GM11168 (cell line): ENCODE data around the gene PDIK1L.
"Not testable (repeated sequence)": the region's sequence is repeated elsewhere in the genome, so short reads cannot be mapped to it uniquely, and the experiment has no call there.

Source experiments
- in situ Hi-C: fragments of 300-500 bp; cut with MboI; formaldehyde crosslinking; loops from one replicate; pipeline ENCODE4 v1.12.0; 2022; ENCODE audit warnings: low sequenced_read_pairs; ENCODE audit not compliant: unreplicated experiment

Gene PDIK1L

DNA sequence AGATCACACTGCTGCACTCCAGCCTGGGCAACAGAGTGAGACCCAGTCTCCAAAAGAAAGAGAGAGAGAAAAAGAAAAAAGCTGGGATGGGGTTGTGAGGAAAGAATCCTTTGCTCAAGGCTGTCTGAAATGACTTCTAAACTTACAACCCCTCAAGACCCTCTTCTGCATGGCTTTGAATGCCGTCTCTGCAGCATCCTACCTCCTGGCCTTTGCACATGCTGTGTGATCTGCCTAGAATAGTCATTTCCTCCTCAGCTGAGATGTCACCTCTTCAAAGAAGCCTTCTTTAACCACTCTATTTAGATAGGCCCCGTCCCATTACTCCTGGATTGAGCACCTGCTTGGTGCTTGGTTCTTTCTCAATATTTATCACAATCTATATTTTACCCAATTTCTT is 26.8 kb upstream of the PDIK1L start:
- in situ Hi-C loops = no loop called here

DNA sequence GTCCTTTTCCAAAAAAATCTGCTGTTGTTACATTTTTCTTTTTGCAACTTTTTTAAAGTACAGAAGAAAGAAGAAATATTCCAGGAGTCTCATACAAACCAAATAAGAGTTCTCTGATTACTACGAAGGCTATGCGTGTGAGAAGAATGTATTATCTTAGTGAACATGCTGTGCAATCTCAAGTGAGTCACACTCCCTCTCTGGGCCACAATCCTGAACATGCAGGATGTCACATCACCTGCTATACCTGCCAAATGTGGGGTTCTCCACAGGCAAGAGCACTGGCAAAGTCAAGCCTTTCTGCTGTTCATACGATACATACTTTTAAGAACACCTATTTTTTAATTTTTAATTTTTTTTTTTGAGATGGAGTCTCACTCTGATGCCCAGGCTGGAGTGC is 22.5 kb upstream of the PDIK1L start:
- in situ Hi-C loops = no loop called here

DNA sequence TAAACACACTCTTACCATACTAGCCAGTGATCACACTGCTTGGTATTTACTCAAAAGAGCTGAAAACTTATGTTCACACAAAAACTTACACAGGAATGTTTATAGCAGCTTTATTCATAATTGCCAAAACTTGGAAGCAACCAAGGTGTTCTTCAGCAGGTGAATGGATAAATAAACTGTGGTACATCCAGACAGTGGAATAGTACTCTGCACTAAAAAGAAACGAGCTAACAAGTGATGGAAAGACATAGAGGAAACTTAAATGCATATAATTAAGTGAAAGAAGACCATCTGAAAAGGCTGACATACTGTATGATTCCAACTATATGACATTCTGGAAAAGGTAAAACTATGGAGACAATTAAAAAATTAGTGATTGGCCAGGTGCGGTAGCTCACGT is 20.7 kb upstream of the PDIK1L start:
- in situ Hi-C loops = no loop called here

DNA sequence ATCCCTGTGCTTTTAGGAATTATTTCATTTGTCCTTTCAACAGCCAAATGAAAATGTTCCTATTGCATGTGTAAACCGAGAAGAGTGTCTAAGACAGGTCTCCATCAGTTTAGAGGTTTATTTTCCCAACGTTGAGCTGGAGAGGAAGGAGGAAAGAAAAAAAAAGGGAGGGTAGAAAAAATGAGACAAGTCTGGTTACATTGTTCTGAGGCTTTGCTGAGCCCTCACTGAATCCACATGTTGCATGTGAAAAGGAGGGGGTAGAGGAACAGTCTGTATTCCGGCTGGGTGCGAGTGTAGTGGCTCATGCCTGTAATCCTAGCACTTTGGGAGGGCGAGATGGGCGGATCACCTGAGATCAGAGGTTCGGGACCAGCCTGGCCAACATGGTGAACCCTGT is 19.2 kb upstream of the PDIK1L start:
- in situ Hi-C loops = no loop called here

DNA sequence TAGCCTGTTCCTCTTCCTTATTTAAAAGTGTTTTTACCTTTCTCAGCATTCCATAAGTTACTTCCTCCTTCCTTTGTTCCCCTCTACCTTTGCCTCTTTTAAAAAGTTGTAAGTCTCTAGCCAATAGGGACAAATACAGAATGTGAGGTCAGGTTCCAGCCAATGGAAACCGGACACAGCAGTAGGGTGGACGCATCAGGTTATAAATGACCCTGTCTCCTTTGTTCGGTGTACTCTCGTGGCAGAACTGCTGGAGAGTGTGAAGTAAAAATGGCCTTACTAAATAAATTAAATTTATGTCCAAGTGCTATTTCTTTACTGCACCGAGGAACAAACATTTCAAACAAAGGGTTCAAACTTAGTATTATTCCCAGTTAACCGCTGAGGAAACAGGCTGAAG is 18.1 kb upstream of the PDIK1L start:
- in situ Hi-C loops = not testable (repeated sequence)

DNA sequence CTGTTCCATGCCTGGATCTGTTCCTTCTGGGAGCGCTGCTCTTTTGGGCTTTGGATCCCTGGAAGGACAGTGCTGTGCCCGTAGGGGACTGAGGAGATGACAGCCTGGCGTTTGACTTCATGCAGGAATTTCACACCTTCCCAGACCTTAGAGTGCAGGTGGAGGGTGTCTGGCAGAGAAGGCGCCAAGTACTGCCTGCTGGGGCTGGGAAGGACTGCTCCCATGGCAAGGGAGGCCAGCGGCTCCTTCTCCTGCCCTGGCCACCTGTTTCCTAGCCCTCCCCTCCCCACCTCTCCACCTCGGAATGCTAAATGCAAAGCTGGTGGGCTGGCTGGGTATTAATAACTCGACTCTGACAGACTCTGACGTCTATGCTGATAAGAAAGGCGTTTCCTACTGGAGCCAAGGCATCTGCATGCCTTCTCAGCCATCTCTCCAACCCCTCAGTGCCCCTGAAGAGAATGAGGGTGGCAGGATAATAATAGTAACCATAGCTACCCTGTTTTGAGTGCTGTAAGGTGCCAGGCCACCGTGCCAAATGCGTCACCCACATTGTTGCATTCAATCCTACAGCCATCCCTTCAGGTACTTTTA is 17.5 kb upstream of the PDIK1L start:
- in situ Hi-C loops = no loop called here

DNA sequence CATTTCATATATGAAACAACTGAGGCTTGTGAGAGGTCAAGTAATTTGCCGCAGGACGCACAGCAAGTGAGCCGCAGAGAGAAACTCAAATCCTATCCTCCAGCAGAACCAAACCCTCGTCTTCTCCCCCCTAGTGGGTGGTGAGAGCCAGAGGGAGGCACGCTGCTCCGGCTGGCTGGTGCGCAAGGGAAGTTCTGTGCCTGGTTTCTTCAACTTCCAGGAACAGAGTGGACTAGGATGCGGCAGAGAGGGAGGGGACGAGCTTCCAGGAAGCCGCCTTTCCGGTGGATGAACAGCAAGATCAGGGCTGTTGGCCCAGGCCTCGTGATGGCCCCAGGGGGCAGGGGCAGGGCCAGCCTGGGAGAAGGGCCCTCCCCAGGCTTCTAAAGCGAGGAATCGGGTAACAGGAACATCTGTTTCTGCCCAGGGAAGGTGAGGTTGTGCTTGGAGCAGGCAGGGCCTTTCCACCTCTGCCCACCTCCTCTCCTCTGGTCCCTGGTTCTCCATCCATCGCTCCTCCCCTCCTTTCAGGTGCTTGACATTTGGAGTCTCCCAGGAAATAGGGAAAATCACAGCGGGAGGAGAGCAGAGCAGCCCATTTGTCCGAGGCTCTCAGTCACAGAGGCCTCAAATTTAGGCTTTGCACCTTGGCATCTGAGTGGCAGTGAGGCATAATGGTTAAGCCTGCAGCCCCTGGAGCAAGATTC is 16.8 kb upstream of the PDIK1L start:
- in situ Hi-C loops = no loop called here

DNA sequence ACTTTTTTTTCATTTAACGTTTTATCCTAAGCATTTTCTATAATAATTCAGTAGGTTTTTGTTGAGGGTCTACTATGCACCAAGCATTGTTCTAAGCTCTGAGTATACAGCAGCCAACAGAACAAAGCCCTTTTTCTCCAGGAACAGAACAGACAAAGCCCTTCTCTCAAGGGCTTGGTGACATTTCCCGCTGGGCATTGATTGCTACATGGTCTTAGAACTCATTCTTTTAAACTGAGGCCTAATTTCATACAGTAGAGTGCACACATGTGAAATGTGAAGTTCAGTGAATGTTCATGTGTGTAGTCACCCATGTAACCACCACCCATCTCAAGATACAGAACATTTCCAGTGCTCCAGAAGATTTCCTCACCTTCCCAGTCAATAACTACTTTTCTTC is 15.2 kb upstream of the PDIK1L start:
- in situ Hi-C loops = no loop called here

DNA sequence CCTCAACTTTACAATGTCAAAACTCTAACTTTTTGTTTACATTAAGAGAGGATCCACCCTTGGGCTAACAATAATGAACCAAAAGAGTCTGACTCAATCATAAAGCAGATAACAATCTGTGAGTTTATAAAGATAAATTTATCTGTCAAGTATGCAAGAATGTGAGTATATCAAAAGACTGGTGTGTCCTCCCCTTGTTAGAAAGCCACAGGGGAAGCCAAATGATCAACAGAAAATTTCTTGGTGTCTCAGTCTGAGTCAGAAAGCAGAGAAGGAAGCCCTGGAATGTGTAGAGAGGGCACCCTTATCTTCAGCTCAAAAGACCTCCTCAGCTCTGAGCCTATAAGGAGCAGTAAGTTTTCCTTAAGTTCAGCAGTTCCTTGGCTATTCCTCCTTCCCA is 13.9 kb upstream of the PDIK1L start:
- in situ Hi-C loops = no loop called here

DNA sequence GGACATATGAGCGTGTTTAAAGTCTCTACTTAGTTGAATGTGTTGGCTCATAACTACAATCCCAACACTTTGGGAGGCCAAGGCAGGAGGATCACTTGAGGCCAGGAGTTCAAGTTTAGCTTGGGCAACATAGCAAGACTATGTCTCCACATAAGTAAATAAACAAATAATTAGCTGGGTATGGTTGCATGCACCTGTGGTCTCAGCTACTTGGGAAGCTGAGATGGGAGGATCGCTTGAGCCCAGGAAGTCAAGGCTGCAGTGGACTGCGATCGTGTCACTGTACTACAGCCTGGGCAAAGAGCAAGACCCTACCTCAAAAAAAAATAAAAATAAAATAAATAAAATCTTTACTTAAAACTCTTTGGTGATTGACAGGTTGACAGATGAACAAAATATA is 13.0 kb upstream of the PDIK1L start:
- in situ Hi-C loops = no loop called here

DNA sequence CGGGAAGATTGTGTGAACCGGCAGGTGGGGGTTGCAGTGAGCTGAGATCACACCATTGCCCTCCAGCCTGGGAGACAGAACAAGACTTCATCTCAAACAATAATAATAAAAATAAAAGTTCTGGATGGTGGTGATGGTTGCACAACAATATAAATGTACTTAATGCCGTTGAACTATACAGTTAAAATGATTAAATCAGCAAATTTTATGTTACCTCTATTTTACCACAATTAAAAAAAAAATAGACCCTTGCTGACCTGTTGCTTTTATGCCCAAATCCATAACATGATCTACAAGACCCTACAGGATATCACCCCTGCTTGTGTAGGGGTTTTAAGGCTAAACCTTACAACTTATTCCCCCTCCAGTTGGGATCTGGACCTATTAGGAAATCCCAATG is 11.8 kb upstream of the PDIK1L start:
- in situ Hi-C loops = no loop called here

DNA sequence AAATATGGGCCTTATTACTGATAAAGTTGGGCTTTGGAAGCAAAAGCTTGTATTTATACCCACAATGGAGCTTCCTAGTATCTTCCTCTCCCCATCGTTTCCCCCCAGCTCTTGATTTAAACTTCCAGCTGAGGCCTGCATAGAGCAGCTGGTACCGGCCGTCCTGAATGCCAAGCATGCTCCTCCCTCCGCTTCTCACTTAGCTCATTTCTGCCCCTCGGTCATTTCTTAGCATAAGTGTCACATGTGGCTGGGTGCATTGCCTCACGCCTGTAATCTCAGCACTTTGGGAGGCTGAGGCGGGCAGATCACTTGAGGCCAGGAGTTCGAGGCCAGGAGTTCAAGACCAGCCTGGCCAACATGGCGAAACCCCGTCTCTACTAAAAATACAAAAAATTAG is 11.4 kb upstream of the PDIK1L start:
- in situ Hi-C loops = not testable (repeated sequence)

DNA sequence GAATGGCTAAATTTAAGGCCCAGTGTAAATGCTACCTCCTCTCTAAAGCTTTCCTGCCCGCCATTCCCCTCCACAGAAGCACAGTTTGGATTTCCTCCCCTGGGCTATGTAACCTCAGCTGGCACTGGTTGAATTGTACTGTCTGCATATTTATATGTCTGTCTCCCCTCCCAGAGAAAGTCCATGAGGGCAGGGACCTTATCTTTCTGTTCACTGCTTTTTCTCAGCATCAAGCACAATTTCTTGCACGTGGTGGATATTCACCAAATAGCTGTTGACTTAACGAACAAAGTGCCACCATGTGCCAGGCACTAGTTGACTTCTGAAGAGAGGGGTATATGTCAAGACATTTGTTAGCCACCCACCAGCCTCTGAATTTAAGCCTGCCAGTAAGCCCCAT is 9.5 kb upstream of the PDIK1L start:
- in situ Hi-C loops = no loop called here

DNA sequence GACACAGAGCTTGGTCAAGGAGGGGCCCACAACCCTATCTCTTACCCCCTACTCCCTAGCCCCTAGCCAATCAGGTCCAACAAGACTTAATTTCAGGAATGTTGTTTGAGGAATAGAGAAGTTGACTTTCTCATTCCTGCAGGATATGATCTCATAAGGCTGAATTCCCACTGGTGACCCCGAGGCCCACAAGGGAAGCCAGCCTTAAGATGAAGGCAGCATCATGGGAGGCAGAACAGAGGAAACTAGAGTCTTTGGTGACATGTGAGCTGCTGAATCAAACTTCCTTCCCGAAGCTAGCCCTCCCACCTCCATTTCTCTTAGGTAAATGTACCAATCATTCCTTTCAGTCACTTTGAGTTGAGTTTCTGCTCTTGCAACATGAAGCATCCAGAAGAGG is 9.1 kb upstream of the PDIK1L start:
- in situ Hi-C loops = no loop called here

DNA sequence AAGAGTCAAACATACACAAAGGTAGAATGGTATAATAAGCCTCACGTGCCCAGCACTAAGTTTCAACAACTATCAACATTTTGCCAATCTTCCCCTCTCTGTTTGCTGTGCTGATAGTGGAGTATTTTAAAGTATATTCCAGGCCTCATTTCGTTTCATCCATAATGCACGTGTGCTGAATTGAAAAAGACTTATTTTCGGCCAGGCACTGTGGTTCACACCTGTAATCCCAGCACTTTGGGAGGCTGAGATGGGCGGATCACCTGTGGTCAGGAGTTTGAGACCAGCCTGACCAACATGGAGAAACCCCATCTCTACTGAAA is 6.4 kb upstream of the PDIK1L start:
- in situ Hi-C loops = loop anchor here (5.0 kb wide), 1 partner anchor 42 kb away; no protein-coding TSS in a partner anchor

DNA sequence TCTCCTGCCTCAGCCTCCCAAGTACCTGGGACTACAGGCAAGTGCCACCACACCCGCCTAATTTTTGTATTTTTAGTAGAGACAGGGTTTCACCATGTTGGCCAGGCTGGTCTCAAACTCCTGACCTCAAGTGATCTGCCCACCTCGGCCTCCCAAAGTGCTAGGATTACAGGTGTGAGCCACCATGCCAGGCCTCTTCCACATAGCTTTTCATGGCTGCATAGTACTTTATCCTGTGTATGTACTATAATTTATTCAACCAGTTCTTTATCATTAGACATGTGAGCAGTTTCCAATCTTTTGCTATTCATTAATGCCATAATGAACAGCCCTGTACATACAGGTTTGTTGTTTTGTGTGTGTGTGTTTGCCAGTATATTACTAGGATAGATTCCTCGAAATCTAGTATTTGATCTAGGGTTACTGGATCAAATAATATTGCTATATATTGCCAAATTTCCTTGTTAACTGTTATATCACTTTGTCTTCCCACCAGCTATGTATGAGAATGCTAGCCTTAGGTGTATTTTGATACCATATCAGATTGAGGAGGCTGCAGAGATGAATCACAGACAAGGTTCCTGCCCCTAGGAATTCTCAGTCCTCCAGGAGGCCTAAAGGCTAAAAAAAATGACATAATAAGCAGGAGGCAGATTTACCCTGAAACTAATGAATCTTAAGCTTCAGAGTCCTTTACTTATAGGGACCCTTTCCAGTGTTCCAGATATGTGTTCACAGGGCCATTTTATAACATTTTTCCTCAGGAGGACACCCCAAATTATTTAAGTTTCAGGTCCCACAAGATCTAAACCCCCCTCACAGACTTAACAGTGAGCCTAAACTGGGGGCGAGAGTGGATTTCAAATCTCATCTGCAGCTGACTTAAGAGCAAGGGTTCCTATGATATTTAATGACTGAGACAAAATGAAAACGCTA is 2.1 kb upstream of the PDIK1L start:
- in situ Hi-C loops = loop anchor here (5.0 kb wide), 1 partner anchor 38 kb away; no protein-coding TSS in a partner anchor

DNA sequence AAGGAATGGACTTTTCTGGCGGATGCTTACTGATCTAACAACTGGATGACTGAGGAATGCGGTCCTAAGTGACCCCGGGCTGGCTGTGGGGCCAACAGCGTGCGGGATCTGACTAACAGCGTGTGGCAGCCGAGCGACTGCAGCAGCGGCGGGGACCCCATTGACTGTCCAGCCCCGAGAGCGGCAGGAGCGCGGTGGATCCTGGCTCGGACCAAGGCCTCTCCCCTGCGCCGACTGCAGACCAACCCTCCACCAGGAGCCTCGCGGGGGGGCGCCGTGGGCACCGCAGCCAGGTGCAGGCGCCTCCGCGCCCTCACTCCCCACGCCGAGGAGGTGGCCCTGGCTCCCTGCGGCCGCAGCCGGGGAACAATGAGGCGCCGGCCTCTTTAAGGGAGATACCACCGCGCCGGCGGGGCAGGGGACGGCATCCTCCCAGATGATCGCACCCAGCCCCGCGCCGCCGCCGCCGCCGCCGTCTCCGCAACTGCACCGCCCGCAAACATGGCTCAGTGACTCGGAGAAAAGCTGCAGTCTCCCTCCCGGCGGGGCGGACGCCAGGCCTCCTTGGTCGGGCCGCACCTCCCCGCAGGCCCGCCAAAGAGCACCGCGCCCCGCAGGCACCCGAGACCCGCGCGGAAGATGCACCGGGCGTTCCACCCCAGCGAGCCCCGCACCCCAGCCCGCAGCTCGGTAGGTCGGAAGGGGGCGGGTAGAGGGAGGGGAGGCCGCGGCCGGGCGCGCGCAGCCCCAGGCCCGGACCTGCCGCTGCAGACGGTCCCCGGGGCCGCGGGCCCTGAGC is 694 bp upstream of the PDIK1L start:
- in situ Hi-C loops = no loop called here

DNA sequence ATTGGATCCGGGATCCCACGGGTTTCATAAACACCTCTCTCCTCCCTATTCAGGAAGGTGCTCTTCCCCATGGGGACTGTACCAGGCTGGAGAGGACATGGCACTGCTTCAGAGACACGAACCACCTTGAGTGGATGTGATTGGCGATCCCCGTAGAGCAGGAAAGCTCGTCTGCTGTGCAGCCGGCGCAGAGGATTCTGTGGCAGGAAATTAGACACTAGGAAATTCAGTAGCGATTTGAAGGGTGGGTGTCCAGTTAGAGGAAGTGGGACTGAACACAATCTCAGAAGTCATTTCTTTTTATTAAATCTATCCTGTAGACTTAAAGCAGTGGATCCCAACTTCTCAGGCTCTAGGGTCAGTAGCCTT is 767 bp downstream of the PDIK1L start:
- in situ Hi-C loops = no loop called here

DNA sequence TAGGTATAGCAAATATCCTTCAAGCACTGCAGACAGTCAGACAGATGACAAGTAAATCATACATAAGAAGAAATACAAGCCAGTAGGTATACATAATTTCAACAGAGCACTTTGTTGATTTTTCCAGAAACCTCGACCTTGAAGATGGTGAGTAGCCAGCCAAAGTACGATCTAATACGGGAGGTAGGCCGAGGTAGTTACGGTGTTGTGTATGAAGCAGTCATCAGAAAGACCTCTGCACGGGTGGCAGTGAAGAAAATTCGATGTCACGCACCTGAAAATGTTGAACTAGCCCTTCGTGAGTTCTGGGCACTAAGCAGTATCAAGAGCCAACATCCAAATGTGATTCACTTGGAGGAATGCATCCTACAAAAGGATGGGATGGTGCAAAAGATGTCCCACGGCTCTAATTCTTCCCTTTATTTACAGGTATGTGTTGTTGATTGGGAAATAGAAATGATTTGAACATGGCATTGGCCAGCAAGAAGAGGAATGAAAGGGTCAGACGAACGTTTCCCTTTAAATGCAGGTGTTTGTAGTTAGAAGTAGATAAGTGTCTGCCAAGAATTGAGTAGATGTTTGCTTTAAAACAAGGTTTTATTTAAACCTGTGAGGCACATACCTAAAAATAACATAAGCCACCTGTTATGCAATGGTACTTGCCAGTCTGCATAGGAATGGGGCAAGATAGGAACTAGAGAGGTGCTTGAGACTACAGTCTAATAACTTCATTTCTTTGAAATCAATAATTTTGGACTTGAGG is 2.7 kb downstream of the PDIK1L start:
- in situ Hi-C loops = no loop called here
